ENCODE results near the gene SMARCD1. TPM values are rescaled to one million over a fixed set of nuclear protein-coding genes. Genes with fewer than 3 reads are reported as not detected.

SMARCD1 gene
- total and polyA plus RNA-seq, 9 of the 15 experiments (the other 6 are each of a cell fraction or from before 2014, with no cell fraction given), result 0.86 to 91.7 (median 48.0) TPM

- TF ChIP-seq, protein P1, sequence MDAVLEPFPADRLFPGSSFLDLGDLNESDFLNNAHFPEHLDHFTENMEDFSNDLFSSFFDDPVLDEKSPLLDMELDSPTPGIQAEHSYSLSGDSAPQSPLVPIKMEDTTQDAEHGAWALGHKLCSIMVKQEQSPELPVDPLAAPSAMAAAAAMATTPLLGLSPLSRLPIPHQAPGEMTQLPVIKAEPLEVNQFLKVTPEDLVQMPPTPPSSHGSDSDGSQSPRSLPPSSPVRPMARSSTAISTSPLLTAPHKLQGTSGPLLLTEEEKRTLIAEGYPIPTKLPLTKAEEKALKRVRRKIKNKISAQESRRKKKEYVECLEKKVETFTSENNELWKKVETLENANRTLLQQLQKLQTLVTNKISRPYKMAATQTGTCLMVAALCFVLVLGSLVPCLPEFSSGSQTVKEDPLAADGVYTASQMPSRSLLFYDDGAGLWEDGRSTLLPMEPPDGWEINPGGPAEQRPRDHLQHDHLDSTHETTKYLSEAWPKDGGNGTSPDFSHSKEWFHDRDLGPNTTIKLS (IDR thresholded peaks at IDR 0.05; ENCODE audit: borderline replicate concordance, low read depth), result no peak
- TF ChIP-seq RFX1 (IDR thresholded peaks at IDR 0.05) (no peak), NCOA4 (IDR thresholded peaks at IDR 0.05; ENCODE audit: partially characterized antibody) (no peak), BCL6 (CRISPR knock-in tag; IDR thresholded peaks at IDR 0.05) (no peak), ZNF586 (CRISPR knock-in tag; conservative IDR thresholded peaks at IDR 0.05) (no peak), TCF7L2 (IDR thresholded peaks at IDR 0.05; ENCODE audit: low read depth, low read length) (no peak), KLF16 (IDR thresholded peaks at IDR 0.05) (no peak), ZBTB17 (CRISPR knock-in tag; IDR thresholded peaks at IDR 0.05) (no peak), ZNF384 (IDR thresholded peaks at IDR 0.05; ENCODE audit: low read depth, low read length) (peak; percentile 49; the same call in 1 of the 2 replicates), SMAD2 (IDR thresholded peaks at IDR 0.05; ENCODE audit: low read depth, low read length) (no peak), ZNF707 (CRISPR knock-in tag; conservative IDR thresholded peaks at IDR 0.05) (no peak), ELF4 (CRISPR knock-in tag; IDR thresholded peaks at IDR 0.05) (no peak), ZNF143 (CRISPR knock-in tag; IDR thresholded peaks at IDR 0.05) (no peak), ZNF280B (CRISPR knock-in tag; IDR thresholded peaks at IDR 0.05) (no peak), MAFG (tag; conservative IDR thresholded peaks at IDR 0.05) (no peak), ZNF41 (CRISPR knock-in tag; conservative IDR thresholded peaks at IDR 0.05) (no peak), RB1 (IDR thresholded peaks at IDR 0.05; ENCODE audit: low read depth) (peak; percentile 48; the same call in 1 of the 2 replicates), GABPB1 (CRISPR knock-in tag; IDR thresholded peaks at IDR 0.05) (0 out of 2 replicates have a peak, but pooled peaks have one; percentile 41)
- TF ChIP-seq, protein P2, sequence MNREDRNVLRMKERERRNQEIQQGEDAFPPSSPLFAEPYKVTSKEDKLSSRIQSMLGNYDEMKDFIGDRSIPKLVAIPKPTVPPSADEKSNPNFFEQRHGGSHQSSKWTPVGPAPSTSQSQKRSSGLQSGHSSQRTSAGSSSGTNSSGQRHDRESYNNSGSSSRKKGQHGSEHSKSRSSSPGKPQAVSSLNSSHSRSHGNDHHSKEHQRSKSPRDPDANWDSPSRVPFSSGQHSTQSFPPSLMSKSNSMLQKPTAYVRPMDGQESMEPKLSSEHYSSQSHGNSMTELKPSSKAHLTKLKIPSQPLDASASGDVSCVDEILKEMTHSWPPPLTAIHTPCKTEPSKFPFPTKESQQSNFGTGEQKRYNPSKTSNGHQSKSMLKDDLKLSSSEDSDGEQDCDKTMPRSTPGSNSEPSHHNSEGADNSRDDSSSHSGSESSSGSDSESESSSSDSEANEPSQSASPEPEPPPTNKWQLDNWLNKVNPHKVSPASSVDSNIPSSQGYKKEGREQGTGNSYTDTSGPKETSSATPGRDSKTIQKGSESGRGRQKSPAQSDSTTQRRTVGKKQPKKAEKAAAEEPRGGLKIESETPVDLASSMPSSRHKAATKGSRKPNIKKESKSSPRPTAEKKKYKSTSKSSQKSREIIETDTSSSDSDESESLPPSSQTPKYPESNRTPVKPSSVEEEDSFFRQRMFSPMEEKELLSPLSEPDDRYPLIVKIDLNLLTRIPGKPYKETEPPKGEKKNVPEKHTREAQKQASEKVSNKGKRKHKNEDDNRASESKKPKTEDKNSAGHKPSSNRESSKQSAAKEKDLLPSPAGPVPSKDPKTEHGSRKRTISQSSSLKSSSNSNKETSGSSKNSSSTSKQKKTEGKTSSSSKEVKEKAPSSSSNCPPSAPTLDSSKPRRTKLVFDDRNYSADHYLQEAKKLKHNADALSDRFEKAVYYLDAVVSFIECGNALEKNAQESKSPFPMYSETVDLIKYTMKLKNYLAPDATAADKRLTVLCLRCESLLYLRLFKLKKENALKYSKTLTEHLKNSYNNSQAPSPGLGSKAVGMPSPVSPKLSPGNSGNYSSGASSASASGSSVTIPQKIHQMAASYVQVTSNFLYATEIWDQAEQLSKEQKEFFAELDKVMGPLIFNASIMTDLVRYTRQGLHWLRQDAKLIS (CRISPR knock-in tag; IDR thresholded peaks at IDR 0.05), result no peak
- TF ChIP-seq, protein P3, sequence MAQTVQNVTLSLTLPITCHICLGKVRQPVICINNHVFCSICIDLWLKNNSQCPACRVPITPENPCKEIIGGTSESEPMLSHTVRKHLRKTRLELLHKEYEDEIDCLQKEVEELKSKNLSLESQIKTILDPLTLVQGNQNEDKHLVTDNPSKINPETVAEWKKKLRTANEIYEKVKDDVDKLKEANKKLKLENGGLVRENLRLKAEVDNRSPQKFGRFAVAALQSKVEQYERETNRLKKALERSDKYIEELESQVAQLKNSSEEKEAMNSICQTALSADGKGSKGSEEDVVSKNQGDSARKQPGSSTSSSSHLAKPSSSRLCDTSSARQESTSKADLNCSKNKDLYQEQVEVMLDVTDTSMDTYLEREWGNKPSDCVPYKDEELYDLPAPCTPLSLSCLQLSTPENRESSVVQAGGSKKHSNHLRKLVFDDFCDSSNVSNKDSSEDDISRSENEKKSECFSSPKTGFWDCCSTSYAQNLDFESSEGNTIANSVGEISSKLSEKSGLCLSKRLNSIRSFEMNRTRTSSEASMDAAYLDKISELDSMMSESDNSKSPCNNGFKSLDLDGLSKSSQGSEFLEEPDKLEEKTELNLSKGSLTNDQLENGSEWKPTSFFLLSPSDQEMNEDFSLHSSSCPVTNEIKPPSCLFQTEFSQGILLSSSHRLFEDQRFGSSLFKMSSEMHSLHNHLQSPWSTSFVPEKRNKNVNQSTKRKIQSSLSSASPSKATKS (CRISPR knock-in tag; IDR thresholded peaks at IDR 0.05), result no peak
Measured at GRCh38 chr12:50074936-50075807, 10.0 kb upstream of the SMARCD1 start (continued).

Data from K562 (cell line).